ACC112 (cell line): ENCODE results near the gene RETREG2.

Source experiments
- H2AFZ ChIP-seq: fragments of 200-600 bp; sonication (generic); one replicate; pipeline ENCODE4 v1.6.0; 2017; ENCODE audit warnings: antibody characterized with exemption, low read length; ENCODE audit not compliant: unreplicated experiment
- H3K27ac ChIP-seq: fragments of 200-600 bp; sonication (generic); 2 replicates; pipeline ENCODE4 v1.5.1; 2014; ENCODE audit warnings: low read depth, mild to moderate bottlenecking, antibody characterized with exemption, low read length, moderate library complexity
- H3K27me3 ChIP-seq: fragments of 200-600 bp; sonication (generic); 2 replicates; pipeline ENCODE4 v1.6.1; 2014; ENCODE audit warnings: mild to moderate bottlenecking, antibody characterized with exemption, low read length, moderate library complexity, mixed read lengths; ENCODE audit not compliant: insufficient read depth
- H3K36me3 ChIP-seq: fragments of 200-600 bp; sonication (generic); 2 replicates; pipeline ENCODE4 v1.6.1; 2016; ENCODE audit warnings: mild to moderate bottlenecking, antibody characterized with exemption, low read length, moderate library complexity, mixed read lengths; ENCODE audit not compliant: insufficient read depth
- H3K4me1 ChIP-seq: fragments of 200-600 bp; sonication (generic); one replicate; pipeline ENCODE4 v1.6.1; 2016; ENCODE audit warnings: low read length, mixed read lengths; ENCODE audit not compliant: insufficient read depth, unreplicated experiment, control insufficient read depth
- H3K4me3 ChIP-seq: fragments of 200-600 bp; sonication (generic); 2 replicates; pipeline ENCODE4 v1.5.1; 2014; ENCODE audit warnings: mild to moderate bottlenecking, low read depth, low read length
- H3K79me2 ChIP-seq: fragments of 200-600 bp; sonication (generic); one replicate; pipeline ENCODE4 v1.6.0; 2016; ENCODE audit warnings: low read length; ENCODE audit not compliant: control insufficient read depth, unreplicated experiment, insufficient read depth

Gene RETREG2

GRCh38 chr2:219207884-219208740 lies 30.0 kb downstream of the RETREG2 start:
- H3K27me3 ChIP-seq, result no peaks in the 10 kb centered on the region
- 0 out of 2 replicates have a peak overlapping the region, but pooled peaks have one; percentile 25 for H3K27ac ChIP-seq
- no peaks in the 10 kb centered on the region for H3K79me2 ChIP-seq
- H3K4me3 ChIP-seq, result peak overlapping the region; percentile 86
- peaks cover 2% of the 10 kb centered on the region; the same call in 1 of the 2 replicates for H3K36me3 ChIP-seq
- peaks cover 23% of the 10 kb centered on the region for H3K4me1 ChIP-seq
- no peak overlapping the region for H2AFZ ChIP-seq

GRCh38 chr2:219209236-219210195 lies 31.4 kb downstream of the RETREG2 start:
- Histone ChIP-seq H3K4me1 (peaks cover 23% of the 10 kb centered on the region), H3K27ac (no peak overlapping the region), H3K79me2 (no peaks in the 10 kb centered on the region), H3K4me3 (no peak overlapping the region), H3K36me3 (peaks cover 5% of the 10 kb centered on the region; the same call in 1 of the 2 replicates), H3K27me3 (no peaks in the 10 kb centered on the region), H2AFZ (no peak overlapping the region)

DNA sequence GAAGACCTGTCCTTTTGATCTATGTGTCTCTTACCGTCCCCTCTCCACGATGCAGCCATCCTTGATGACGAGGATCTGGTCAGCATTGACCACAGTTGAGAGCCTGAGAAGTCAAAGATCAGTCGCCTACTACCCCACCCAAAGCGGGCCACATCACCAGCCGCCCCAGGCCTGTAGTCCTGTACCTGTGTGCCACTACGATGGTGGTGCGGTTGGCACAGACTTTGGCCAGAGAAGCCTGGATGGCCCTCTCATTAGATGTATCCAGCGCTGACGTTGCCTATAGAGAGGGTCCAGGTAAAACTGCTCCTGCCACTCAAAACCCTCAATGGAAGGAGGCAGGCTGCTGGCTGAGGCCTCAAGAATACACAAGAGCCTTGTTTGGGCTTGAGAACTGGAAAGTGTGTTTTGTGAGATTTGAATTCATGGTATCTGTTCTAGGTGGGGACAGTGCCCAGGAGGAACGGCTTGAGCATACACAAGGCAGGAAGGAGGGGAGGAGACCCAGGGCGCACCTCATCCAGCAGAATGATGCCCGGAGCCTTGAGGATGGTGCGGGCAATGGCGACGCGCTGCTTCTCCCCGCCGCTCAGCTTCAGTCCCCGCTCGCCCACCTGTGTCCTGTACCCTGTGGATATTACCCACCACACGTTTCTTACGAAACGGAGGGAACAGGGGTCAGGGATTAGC lies 32.3 kb downstream of the RETREG2 start:
- no peaks in the 10 kb centered on the region for H3K27me3 ChIP-seq
- H3K27ac ChIP-seq, result no peak overlapping the region
- H3K79me2 ChIP-seq, result no peaks in the 10 kb centered on the region
- H3K4me1 ChIP-seq, result peaks cover 23% of the 10 kb centered on the region
- H3K36me3 ChIP-seq, result peaks cover 11% of the 10 kb centered on the region; the same call in 1 of the 2 replicates
- H3K4me3 ChIP-seq, result no peak overlapping the region
- H2AFZ ChIP-seq, result no peak overlapping the region

DNA sequence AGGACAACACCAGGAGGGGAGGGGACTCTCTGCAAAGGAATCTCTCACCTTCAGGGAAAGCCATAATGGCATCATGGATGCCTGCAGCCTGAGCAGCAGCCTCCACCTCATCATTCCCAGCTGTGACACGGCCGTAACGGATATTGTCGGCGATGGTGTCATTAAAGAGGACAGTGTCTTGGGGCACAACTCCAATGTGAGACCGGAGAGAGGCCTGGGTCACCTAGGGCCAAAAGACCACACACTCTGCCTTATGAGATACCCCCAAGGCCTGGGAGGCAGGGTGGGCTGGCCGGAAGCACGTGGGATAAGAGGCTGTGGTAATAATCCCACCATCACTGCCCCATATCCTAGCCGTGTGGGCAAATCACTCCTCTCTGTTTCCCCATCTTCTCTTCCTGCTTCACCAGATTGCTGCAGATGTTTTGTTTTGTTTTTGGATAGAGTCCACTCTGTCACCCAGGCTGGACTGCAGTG lies 32.8 kb downstream of the RETREG2 start:
- Histone ChIP-seq H3K4me1 (peaks cover 22% of the 10 kb centered on the region), H2AFZ (no peak overlapping the region), H3K4me3 (no peak overlapping the region), H3K27ac (no peak overlapping the region), H3K36me3 (peaks cover 14% of the 10 kb centered on the region; the same call in 1 of the 2 replicates), H3K79me2 (peaks cover 2% of the 10 kb centered on the region), H3K27me3 (no peaks in the 10 kb centered on the region)

DNA sequence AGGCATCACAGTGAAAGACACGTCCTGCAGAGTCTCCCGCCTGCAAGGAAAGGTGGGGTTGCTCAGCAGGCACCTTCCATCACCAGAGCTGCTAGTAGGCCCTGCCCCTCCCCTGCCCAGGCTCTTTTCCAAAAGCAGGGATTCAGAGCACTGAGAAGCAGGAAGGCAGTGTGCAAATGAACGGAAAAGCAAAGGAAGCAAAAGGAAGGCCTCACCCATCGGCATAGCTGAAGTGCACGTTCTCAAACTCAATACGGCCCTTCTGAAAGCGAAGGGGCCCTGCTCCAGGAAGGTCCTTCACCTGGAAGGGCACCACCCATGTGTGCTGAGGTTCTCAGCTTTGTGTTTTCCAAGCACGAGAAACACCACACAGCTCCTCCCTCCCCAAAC lies 34.9 kb downstream of the RETREG2 start:
- H2AFZ ChIP-seq, result no peak overlapping the region
- no peak overlapping the region for H3K4me3 ChIP-seq
- no peaks in the 10 kb centered on the region for H3K27me3 ChIP-seq
- peaks cover 24% of the 10 kb centered on the region for H3K4me1 ChIP-seq
- peaks cover 9% of the 10 kb centered on the region for H3K79me2 ChIP-seq
- H3K27ac ChIP-seq, result no peak overlapping the region
- H3K36me3 ChIP-seq, result peaks cover 16% of the 10 kb centered on the region; the same call in 1 of the 2 replicates

- Histone ChIP-seq H3K27ac (no peak overlapping the region), H3K36me3 (peaks cover 16% of the 10 kb centered on the region; the same call in 1 of the 2 replicates)
Observed at GRCh38 chr2:219213486-219214071, 35.5 kb downstream of the RETREG2 start.

DNA sequence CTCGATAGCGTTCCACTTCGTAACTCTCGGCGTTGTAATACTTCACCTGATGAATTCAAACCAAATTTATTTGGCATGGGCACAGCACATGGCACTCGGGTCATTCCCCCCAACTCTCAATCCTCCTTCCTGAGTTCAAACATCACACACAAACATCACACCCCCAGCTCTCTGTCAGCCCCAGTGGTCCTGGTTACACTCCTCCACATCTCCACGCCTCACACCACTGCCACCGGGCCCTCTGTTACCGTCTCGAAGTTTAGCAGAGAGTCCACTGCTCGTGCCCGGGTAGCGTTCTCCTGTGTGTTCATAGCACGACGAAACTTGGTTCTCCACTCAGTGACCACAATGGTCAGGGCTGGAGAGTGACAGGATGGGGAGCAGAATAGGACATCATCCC lies 36.1 kb downstream of the RETREG2 start:
- H3K27me3 ChIP-seq, result no peaks in the 10 kb centered on the region
- H3K36me3 ChIP-seq, result peaks cover 14% of the 10 kb centered on the region; the same call in 1 of the 2 replicates
- H3K4me3 ChIP-seq, result no peak overlapping the region
- H3K79me2 ChIP-seq, result peaks cover 9% of the 10 kb centered on the region
- H3K27ac ChIP-seq, result no peak overlapping the region
- H3K4me1 ChIP-seq, result peaks cover 16% of the 10 kb centered on the region
- no peak overlapping the region for H2AFZ ChIP-seq

More at GRCh38 chr2:219213486-219214071, 35.5 kb downstream of the RETREG2 start:
- Histone ChIP-seq H3K27me3 (no peaks in the 10 kb centered on the region), H3K79me2 (peaks cover 9% of the 10 kb centered on the region), H2AFZ (no peak overlapping the region), H3K4me1 (peaks cover 18% of the 10 kb centered on the region), H3K4me3 (no peak overlapping the region)

GRCh38 chr2:219214786-219215185 lies 36.7 kb downstream of the RETREG2 start:
- H3K4me1 ChIP-seq, result peaks cover 22% of the 10 kb centered on the region
- H3K27ac ChIP-seq, result no peak overlapping the region
- no peak overlapping the region for H2AFZ ChIP-seq
- H3K4me3 ChIP-seq, result no peak overlapping the region
- H3K27me3 ChIP-seq, result no peaks in the 10 kb centered on the region
- H3K36me3 ChIP-seq, result peaks cover 14% of the 10 kb centered on the region; the same call in 1 of the 2 replicates
- peaks cover 9% of the 10 kb centered on the region for H3K79me2 ChIP-seq

GRCh38 chr2:219215871-219216534 lies 37.9 kb downstream of the RETREG2 start:
- peaks cover 25% of the 10 kb centered on the region for H3K4me1 ChIP-seq
- H3K79me2 ChIP-seq, result peaks cover 9% of the 10 kb centered on the region
- no peaks in the 10 kb centered on the region for H3K27me3 ChIP-seq
- H3K27ac ChIP-seq, result no peak overlapping the region
- no peak overlapping the region for H2AFZ ChIP-seq
- peaks cover 14% of the 10 kb centered on the region; the same call in 1 of the 2 replicates for H3K36me3 ChIP-seq
- no peak overlapping the region for H3K4me3 ChIP-seq
